Activated CD8-positive, alpha-beta memory T cell treated with anti-CD3 and anti-CD28 coated beads for 1 hour (primary cell): ENCODE results near the gene HNRNPH1.
"Not testable (repeated sequence)": the region's sequence is repeated elsewhere in the genome, so short reads cannot be mapped to it uniquely, and the experiment has no call there.

Experiments
- DNase-seq, 2 donors: peaks; one replicate each; pipeline ENCODE4 v3.0.0-alpha.2; 2020; ENCODE audit warnings: low read depth in 1 of 2; ENCODE audit errors: extremely low read depth in 1 of 2

Gene HNRNPH1, protein sequence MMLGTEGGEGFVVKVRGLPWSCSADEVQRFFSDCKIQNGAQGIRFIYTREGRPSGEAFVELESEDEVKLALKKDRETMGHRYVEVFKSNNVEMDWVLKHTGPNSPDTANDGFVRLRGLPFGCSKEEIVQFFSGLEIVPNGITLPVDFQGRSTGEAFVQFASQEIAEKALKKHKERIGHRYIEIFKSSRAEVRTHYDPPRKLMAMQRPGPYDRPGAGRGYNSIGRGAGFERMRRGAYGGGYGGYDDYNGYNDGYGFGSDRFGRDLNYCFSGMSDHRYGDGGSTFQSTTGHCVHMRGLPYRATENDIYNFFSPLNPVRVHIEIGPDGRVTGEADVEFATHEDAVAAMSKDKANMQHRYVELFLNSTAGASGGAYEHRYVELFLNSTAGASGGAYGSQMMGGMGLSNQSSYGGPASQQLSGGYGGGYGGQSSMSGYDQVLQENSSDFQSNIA

DNA sequence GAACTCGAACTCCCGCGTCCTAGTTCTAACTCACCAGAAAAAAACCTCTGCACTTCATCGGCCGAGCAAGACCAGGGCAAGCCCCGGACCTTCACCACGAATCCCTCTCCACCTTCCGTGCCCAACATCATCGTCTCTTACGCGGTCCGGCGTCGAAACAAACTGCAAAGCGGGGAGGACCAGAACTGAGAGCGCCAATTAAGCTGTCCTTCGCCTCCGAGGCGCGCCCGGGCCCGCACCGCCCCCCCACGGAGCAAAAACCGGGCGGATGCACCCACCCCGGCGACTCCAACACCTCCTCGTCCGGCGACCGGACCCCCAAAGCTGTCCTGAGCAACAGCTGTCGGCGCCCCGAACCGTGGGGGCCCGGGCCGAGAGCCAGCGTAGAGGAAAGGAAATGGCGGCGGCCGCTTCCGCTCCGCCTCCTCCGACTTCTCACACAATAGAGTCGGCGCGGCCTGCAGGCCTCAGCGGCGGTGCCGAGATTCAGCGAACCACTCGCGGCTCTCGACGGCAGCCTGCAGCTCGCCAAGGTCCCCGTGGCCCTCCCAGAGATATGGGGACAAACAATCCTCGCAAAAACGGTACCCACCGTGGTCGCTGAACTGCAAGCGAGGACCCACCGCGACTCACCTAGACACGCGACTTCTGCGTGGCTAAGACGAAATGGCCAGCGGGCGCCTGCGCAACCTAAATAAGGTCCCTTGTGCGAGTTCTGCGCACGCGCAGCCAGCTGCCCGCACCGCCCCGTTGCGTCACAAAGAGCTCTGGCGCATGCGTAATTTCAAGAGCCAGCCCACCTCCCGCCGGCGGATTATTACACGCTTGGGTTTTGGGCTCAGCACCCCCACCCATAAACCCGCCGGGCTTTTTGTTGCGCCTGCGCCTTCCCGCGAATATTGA, at the start of gene HNRNPH1:
Gene HNRNPH1, minus strand, starts transcription at position 669 of the 903 bp plus-strand sequence. Its CDS starts 538 bp downstream, at position 131.
- DNase-seq = peak; percentile 94 to 98

DNA sequence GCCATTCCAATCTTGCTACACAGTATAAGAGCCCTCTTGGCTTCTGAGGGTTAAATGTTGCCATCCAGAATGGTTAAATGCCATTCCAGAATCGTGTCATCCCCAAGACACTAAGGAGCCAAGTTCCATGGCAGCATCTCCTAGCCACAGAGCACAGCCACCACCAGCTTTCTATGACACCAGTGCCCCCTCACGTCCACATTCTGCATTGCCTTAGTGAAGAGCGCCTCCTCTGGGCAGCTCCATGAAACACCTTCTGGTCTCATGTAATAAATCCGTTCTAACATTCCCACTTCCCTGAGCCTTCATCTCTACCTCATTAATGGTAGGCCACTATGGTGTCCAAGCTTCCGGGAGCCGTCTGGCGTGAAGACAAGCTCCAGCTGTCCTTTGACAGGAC, 44.9 kb upstream of the HNRNPH1 start:
- no peak for DNase-seq

DNA sequence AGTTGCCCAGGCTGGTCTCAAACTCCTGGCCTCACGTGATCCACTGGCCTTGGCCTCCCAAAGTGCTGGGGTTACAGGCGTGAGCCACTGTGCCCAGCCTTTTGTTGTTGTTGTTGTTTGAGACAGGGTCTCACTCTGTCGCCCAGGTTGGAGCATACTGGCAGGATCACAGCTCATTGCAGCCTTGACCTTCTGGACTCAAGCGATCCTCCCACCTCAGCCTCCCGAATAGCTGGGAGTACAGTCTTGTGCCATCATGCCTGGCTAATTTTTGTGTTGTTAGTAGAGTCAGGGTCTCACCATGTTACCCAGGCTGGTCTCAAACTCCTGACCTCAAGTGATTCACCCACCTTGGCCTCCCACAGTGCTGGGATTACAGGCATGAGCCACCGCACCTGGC, 38.2 kb upstream of the HNRNPH1 start:
- not testable (repeated sequence) for DNase-seq

DNA sequence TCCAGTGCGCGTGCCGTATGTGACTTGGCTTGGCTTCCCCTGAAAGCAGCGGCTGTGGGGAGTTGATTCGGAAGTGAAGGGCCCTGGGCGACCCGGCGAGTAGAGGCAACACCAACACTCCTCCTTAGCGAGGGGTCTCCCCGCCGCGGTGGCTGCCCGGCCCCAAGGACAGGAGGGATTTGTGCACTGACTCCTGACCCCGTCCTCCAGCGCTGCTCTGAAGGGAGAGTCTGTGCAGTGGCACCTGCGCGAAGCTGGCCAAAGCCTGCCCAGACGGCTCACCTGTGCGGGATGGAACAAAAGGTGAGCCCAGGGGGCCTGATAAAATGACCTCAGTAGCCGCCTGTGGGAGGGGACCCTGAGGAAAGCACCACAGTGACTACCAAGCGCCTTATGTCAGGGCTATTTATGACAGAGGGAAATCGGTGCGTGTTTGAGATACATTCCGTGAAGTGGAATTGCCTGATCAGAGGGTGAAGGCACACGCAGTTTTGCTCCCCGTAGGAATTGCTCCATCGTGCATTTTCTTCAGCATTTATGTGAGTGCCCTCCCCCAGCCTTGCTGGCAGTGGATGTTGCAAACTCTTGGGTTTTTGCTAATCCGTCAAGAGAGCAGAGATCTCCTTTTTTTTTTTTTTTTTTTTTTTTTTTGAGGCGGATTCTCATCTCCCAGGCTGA, 34.8 kb upstream of the HNRNPH1 start:
- DNase-seq = not testable (repeated sequence)

DNA sequence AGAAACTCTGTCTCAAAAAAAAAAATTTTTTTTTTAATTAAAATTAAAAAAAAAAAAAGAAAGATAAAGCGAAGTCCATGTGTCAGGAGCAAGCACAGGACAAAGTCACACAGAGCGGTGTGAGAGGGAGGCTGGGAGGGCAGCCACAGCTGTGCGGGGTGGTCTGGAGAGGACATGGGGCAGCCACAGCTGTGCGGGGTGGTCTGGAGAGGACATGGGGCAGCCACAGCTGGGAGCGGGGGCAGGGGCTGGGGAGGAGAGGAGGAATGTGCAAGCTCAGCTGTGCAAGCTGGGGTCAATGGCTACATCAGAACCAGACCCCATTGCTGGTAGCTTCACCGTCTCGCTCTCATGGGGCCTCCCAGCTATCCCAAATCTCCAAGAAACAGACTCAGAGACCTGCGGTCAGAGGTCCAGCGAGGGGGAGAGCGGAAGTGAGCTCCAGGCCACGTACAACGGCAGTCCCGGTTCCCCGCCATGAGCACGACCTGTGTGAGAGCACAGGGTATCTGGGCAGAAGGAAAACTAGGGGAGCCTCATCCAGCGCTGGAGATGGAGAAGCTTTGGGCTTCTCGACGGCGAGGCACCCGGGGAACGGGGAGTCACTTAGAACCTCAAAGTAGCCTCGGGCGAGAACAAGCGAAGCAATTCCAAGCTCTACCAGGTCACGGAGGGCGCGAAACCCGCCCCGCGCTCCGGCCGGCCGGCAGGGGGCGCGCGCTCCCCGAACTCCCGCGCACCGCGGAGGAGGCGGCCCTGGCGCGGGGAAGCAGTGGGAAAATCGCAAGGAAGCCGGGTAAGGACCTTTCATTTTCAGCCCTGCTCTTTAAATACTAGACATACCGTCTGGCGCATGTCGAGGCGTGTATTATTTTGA, 34.1 kb upstream of the HNRNPH1 start:
- not testable (repeated sequence) for DNase-seq

DNA sequence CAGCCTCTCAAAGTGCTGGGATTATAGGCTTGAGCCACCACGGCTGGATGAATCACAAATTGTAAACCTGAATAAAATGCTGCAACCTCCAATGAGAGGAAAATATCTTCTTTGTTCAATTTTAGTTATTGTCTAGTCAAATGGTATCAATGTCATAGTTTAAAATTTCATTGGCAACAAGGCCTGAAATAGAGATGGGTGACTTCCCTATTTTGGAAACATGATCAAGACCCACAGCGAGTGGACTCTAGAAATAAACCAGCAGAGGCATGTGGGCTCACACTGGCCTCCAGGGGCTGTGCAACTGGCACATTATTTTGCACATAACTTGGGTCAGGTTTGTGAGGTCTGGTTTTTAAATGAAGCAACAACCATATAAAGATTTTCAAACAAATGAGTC, 29.7 kb upstream of the HNRNPH1 start:
- not testable (repeated sequence) for DNase-seq

DNA sequence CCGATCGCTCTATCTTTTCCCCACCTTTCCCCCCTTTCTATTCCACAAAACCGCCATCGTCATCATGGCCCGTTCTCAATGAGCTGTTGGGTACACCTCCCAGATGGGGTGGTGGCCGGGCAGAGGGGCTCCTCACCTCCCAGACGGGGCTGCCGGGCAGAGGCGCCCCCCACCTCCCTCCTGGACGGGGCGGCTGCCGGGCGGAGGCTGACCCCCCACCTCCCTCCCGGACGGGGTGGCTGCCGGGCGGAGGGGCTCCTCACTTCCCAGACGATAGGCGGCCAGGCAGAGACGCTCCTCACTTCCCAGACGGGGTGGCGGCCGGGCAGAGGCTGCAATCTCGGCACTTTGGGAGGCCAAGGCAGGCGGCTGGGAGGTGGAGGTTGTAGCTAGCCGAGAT, 26.8 kb upstream of the HNRNPH1 start:
- DNase-seq = not testable (repeated sequence)

DNA sequence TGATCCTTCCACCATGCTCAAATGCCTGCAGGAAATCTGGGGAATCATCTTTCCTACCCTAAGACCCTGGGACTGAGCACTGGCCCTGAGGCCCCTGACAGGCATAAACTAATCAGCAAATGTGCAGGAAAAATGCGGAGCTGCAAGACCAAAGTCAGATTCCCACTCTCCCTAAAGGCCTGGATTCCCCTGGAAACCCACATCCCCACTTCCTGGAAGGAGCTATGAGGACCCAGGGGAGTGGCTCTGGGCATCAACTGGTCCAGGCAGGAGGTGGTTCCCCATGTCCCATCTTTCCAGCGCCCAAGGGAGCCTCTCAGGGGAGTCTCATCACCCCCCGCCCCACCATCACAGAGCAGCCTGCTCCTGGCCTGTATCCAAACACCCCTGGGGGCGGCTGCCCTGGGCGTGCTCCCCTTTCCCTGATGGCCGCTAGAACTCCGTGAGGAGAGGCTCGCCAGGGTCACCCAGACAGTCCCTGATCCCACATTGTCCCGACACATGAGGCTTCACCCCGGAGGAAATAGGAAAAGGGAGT, 25.8 kb upstream of the HNRNPH1 start:
- DNase-seq = not testable (repeated sequence)

DNA sequence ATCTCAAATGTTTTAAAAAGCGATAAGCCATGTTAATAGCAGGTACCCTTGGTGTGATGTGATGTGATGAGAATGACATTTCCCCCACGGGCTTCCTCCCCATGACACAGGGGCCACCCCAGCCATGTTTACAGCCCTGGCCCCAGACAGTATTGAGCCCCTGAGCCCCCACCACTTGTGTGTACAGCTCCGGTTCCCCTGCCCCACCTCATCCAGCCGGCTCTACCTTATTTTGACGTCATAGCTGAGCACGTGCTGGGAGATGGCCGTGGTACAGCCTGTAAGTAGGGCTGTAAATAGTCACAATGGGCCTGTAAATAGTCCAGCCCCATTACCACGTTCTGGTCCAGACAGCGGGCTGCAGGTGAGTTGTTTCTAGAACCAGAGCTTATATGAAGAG, 24.9 kb upstream of the HNRNPH1 start:
- no peak for DNase-seq

DNA sequence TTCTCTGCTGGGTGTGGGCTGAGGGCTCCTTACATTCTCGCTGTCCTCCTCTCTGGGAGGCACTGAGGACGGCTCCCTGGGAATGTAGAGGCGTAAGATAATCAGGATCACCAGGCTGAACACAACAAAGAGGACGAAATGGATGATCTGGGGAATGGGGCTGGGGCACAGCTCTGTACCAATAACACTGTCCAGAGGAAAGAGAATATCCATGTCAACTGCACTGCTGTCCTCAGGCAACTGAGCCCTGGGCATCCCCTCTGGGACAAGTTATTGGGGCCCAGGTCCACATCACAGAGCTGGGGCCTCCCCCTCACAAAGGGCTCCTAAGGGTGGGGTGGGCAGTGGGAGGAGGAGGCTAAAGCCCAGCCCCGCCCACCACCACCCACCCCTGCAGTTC, 21.3 kb upstream of the HNRNPH1 start:
- not testable (repeated sequence) for DNase-seq

DNA sequence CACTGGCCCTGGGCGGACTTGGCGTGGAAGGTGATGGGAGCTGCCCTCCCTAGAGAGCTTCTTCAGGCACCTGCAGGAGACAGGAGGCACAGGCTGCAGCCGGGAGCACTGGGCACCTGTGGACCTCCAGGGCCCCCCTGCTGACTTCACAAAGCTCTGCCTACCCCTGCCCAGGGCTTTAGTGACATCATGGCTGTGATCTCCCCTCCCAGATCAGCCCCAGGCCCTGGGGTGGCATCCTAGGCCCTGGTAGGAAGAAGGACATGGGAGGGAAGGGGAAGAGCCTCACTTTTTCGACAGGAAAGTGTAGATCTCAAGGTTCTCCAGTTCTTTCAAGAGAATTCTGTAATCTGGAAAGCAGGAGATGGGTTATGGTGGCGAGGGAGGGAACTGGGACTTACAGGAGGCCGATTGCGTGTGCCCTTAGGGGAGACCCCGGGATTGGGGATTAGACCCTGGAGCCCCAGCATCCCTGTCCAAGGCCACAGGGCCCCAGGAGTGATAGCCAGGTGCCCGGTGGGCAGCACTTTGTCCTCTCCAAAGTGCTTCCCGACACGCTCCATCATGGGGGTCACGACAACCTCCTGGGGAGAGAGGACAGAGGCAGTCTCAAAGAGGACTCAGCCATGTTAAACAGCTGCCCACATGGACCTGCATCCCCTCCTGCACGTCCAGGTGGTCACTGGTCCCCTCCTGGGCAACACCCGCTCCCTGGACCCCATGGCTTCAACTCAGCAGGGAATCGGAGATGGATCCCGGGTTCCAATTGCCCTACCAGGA, 19.9 kb upstream of the HNRNPH1 start:
- not testable (repeated sequence) for DNase-seq

DNA sequence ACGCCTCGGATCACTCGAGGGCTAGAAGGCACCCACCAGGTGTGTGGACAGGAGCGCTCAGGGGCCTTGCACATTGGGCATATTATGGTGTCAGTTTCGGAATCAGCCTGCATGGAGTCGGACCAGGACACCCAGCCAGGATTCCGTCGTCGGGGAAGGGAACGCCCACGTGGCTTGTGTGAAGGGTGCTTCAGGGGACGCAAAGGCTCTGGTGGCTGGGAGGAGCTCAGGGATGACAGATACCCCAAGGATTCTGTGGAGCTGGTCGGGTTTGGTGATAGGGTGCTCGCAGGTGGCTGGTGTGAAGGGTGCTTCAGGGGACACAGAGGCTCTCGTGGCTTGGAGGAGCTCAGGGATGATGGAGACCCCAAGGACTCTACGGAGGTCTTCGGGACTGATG, 19.2 kb upstream of the HNRNPH1 start:
- DNase-seq = not testable (repeated sequence)

DNA sequence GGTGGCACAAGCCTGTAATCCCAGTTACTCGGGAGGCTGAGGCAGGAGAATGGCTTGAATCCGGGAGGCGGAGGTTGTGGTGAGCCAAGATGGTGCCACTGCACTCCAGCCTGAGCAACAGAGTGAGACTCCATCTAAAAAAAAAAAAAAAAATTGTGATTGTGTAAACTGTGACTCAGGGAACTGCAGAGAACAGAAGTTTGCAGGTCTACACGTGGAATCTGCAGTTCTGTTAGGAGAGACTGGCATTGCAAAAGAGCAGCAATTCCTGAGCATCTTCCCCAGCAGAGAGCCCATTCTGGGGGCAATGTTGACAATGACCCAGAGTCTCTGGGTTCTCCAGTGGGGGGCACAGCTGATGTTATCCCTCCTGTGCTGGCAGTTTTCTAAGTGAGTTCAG, 18.3 kb upstream of the HNRNPH1 start:
- not testable (repeated sequence) for DNase-seq

DNA sequence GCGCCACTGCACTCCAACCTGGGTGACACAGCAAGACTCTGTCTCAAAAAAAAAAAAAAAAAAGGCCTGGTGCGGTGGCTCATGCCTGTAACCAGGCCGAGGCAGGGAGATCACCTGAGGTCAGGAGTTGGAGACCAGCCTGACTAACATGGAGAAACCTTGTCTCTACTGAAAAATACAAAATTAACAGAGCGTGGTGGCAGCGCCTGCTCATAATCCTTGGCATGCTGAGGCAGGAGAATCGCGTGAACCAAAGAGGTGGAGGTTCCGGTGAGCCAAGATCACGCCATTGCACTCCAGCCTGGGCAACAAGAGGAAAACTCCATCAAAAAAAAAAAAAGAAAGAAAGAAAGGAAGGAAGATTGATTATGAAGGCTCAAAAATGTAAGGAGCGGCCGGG, 15.8 kb upstream of the HNRNPH1 start:
- not testable (repeated sequence) for DNase-seq

DNA sequence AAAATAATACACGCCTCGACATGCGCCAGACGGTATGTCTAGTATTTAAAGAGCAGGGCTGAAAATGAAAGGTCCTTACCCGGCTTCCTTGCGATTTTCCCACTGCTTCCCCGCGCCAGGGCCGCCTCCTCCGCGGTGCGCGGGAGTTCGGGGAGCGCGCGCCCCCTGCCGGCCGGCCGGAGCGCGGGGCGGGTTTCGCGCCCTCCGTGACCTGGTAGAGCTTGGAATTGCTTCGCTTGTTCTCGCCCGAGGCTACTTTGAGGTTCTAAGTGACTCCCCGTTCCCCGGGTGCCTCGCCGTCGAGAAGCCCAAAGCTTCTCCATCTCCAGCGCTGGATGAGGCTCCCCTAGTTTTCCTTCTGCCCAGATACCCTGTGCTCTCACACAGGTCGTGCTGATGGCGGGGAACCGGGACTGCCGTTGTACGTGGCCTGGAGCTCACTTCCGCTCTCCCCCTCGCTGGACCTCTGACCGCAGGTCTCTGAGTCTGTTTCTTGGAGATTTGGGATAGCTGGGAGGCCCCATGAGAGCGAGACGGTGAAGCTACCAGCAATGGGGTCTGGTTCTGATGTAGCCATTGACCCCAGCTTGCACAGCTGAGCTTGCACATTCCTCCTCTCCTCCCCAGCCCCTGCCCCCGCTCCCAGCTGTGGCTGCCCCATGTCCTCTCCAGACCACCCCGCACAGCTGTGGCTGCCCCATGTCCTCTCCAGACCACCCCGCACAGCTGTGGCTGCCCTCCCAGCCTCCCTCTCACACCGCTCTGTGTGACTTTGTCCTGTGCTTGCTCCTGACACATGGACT, 11.1 kb upstream of the HNRNPH1 start:
- DNase-seq = not testable (repeated sequence)

DNA sequence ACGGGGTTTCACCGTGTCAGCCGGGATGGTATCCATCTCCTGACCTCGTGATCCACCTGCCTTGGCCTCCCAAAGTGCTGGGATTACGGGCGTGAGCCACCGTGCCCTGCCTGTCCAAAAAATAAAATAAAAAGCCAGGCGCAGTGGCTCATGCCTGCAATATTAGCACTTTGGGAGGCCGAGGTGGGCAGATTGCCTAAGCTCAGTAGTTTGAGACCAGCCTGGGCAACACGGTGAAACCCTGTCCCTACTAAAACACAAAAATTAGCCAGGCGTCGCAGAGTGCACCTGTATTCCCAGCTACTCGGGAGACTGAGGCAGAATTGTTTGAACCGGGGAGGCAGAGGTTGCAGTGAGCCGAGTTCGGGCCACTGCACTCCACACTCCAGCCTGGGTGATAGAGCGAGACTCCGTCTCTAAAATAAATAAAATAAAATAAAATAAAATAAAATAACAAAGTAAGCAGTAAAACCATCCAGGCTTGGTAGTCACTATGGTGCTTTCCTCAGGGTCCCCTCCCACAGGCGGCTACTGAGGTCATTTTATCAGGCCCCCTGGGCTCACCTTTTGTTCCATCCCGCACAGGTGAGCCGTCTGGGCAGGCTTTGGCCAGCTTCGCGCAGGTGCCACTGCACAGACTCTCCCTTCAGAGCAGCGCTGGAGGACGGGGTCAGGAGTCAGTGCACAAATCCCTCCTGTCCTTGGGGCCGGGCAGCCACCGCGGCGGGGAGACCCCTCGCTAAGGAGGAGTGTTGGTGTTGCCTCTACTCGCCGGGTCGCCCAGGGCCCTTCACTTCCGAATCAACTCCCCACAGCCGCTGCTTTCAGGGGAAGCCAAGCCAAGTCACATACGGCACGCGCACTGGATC, 10.3 kb upstream of the HNRNPH1 start:
- DNase-seq = not testable (repeated sequence)

DNA sequence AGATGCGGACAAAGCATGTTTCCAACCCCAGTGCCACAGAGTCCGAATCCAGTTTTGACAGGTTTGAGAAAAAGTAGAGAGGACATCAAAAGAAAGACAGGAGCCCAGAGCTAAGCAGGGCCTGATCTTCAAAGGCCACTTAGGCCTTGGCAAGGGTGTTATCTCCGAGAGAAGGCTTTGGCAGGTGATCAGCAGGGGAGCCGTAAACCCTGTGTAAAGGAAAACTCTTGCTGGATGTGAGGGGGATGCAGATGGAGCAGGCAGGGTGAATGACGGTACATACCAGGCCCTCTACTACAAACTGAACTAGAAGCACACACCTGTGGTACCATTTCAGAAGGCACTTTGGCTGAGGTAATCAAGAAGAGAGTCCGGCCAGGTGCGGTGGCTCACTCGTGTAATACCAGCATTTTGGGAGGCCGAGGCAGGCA, 1.4 kb upstream of the HNRNPH1 start:
- DNase-seq = no peak
